GM12878 (cell line): ENCODE results near the gene AUNIP. TPM values are rescaled to one million over a fixed set of nuclear protein-coding genes. Genes with fewer than 3 reads are reported as not detected.

Experiments used
- ATAC-seq: fragments of 200-7000 bp; cut with Tn5 transposase; 3 replicates; pipeline ENCODE4 v1.9.1; 2020; ENCODE audit warnings: mild to moderate bottlenecking, moderate library complexity
- BruUV-seq: library from RNA; stranded (reverse); fragments of 400-500 nt; replicated peaks from 2 replicates; lab custom pipeline; 2021; lab: Mats Ljungman, UMichigan
- CTCF ChIA-PET: fragments of 300-600 bp; sonication (Branson Sonifier 250); formaldehyde crosslinking; extraction: SDS; loops from one replicate; lab custom pipeline; 2021; ENCODE audit warnings: inconsistent platforms; lab: Yijun Ruan, JAX
- POLR2A ChIA-PET: fragments of 350-600 bp; formaldehyde crosslinking; extraction: SDS; loops from one replicate; lab custom pipeline; 2021; ENCODE audit warnings: inconsistent platforms; lab: Charles Lee
- RAD21 ChIA-PET: fragments of 300-600 bp; sonication (Branson Sonifier 250); formaldehyde crosslinking; loops from one replicate; lab custom pipeline; 2023; ENCODE audit warnings: antibody characterized with exemption; ENCODE audit not compliant: unreplicated experiment; lab: Charles Lee
- SMC1A ChIA-PET: fragments of 300-600 bp; sonication (Branson Sonifier 250); formaldehyde crosslinking; loops from one replicate; lab custom pipeline; 2023; ENCODE audit not compliant: unreplicated experiment, uncharacterized antibody; lab: Charles Lee
- DNase-seq: peaks from one replicate; pipeline ENCODE4 v3.0.0-alpha.2; 2011; ENCODE audit warnings: low read depth, low spot score
- FAIRE-seq: peaks from 3 replicates; lab custom pipeline; 2011; peaks lifted over from hg19 to GRCh38; lab: Jason Lieb, UNC
- H2AFZ ChIP-seq: 2 replicates; pipeline ENCODE4 v1.6.0; 2011; ENCODE audit warnings: low read depth, low read length, control low read depth; ENCODE audit not compliant: control insufficient read depth
- H3K27ac ChIP-seq: 2 replicates; pipeline ENCODE4 v1.5.1; 2011; ENCODE audit warnings: control low read depth; ENCODE audit not compliant: control insufficient read depth, insufficient read depth
- H3K27me3 ChIP-seq, 2 experiments: replicated peaks in 1 of 2; 2 replicates each; pipeline versions ENCODE4 v1.6.0 to v1.6.1; 2011; ENCODE audit warnings: low read length in 1 of 2; ENCODE audit not compliant: control insufficient read depth in 2 of 2, insufficient read depth in 2 of 2
- H3K36me3 ChIP-seq, 2 experiments: 2 replicates each; pipeline ENCODE4 v1.5.1; 2011; ENCODE audit warnings: low read length in 1 of 2; ENCODE audit not compliant: control insufficient read depth in 2 of 2, insufficient read depth in 2 of 2
- H3K4me1 ChIP-seq: 2 replicates; pipeline ENCODE4 v1.6.1; 2011; ENCODE audit warnings: mild to moderate bottlenecking, low read length, moderate library complexity, mixed read lengths; ENCODE audit not compliant: control insufficient read depth, insufficient read depth
- H3K4me2 ChIP-seq: 2 replicates; pipeline ENCODE4 v1.6.0; 2011; ENCODE audit warnings: control low read depth; ENCODE audit not compliant: control insufficient read depth, insufficient read depth
- H3K4me3 ChIP-seq: fragments of 200-600 bp; sonication (generic); 2 replicates; pipeline ENCODE4 v1.5.1; 2016
- H3K79me2 ChIP-seq: 2 replicates; pipeline ENCODE4 v1.6.0; 2011; ENCODE audit warnings: low read length; ENCODE audit not compliant: control insufficient read depth, insufficient read depth
- H3K9ac ChIP-seq: 2 replicates; pipeline ENCODE4 v1.8.0; 2011; ENCODE audit warnings: low read length, control low read depth, mixed read lengths; ENCODE audit not compliant: control insufficient read depth, insufficient read depth
- H3K9me3 ChIP-seq: replicated peaks from 3 replicates; pipeline ENCODE4 v1.5.1; 2011; ENCODE audit warnings: mild to moderate bottlenecking, low read length; ENCODE audit not compliant: control insufficient read depth, insufficient read depth
- H4K20me1 ChIP-seq: 2 replicates; pipeline ENCODE4 v1.6.0; 2011; ENCODE audit not compliant: control insufficient read depth, insufficient read depth
- BCL11A ChIP-seq: IDR thresholded peaks from 2 replicates; pipeline ENCODE4 v1.6.1; 2011; ENCODE audit warnings: low read depth, low read length
- BCL3 ChIP-seq: IDR thresholded peaks from 2 replicates; pipeline ENCODE4 v1.6.1; 2011; ENCODE audit warnings: borderline replicate concordance, low read depth, mild to moderate bottlenecking, moderate library complexity, low read length; ENCODE audit not compliant: insufficient read depth, poor library complexity, severe bottlenecking
- BHLHE40 ChIP-seq, 2 experiments: fragments of 450-650 bp in 1 of 2; IDR thresholded peaks; 2 replicates each; pipeline ENCODE4 v1.6.1; 2011 to 2017; ENCODE audit warnings: low read depth in 2 of 2, borderline replicate concordance in 1 of 2, improper control_type of control experiment in 1 of 2, low read length in 1 of 2, mild to moderate bottlenecking in 1 of 2
- EP300 ChIP-seq, 2 experiments: fragments of 150-350 bp in 1 of 2; IDR thresholded peaks; 2 replicates each; pipeline ENCODE4 v1.6.1; 2011 to 2012; ENCODE audit warnings: low read depth in 2 of 2, low read length in 2 of 2, borderline replicate concordance in 1 of 2, improper control_type of control experiment in 1 of 2, inconsistent platforms in 1 of 2; ENCODE audit not compliant: control insufficient read depth in 1 of 2
- GABPA ChIP-seq: IDR thresholded peaks from 2 replicates; pipeline ENCODE4 v1.6.1; 2014; ENCODE audit warnings: antibody characterized with exemption, low read depth, mild to moderate bottlenecking, inconsistent platforms
- RCOR1 ChIP-seq: conservative IDR thresholded peaks from 2 replicates; pipeline ENCODE4 v1.6.1; 2012; ENCODE audit warnings: low read depth, low read length, improper control_type of control experiment
- REST ChIP-seq: IDR thresholded peaks from 2 replicates; pipeline ENCODE4 v1.6.1; 2012; ENCODE audit warnings: mild to moderate bottlenecking, low read depth, low read length
- SRF ChIP-seq, 2 experiments: IDR thresholded peaks; 2 replicates each; pipeline ENCODE4 v1.6.1; 2011; ENCODE audit warnings: low read depth in 2 of 2, low read length in 2 of 2, mild to moderate bottlenecking in 1 of 2, moderate library complexity in 1 of 2
- SUPT20H ChIP-seq: IDR thresholded peaks from 2 replicates; pipeline ENCODE4 v1.6.1; 2011; ENCODE audit warnings: low read depth, mild to moderate bottlenecking, low read length, moderate library complexity, borderline replicate concordance; ENCODE audit not compliant: control insufficient read depth
- TARDBP ChIP-seq: IDR thresholded peaks from 2 replicates; pipeline ENCODE4 v1.6.1; 2016; ENCODE audit warnings: borderline replicate concordance
- TBL1XR1 ChIP-seq: IDR thresholded peaks from 2 replicates; pipeline ENCODE4 v1.6.1; 2012; ENCODE audit warnings: low read depth, low read length, improper control_type of control experiment
- ZNF274 ChIP-seq: IDR thresholded peaks from one replicate; pipeline ENCODE4 v1.8.0; 2011; ENCODE audit not compliant: insufficient read length, insufficient read depth
- WGBS: methylation state at CpG from one replicate; pipeline ENCODE4 v1.1.6; 2016; ENCODE audit warnings: low lambda C conversion rate; ENCODE audit not compliant: insufficient replicate concordance, insufficient coverage; ENCODE audit errors: missing lambda C conversion rate; 5-methylcytosine and 5-hydroxymethylcytosine counted together
- in situ Hi-C: fragments of 300-500 bp; cut with MboI; formaldehyde crosslinking; loops from 9 replicates; pipeline ENCODE4 v1.14.3; 2018; ENCODE audit warnings: mixed read lengths
- intact Hi-C: fragments of 100-400 bp; cut with micrococcal nuclease; formaldehyde crosslinking; loops from one replicate; pipeline ENCODE4 v1.14.2; 2022; ENCODE audit not compliant: unreplicated experiment
- polyA plus RNA-seq, 11 experiments: library from polyadenylated mRNA; depleted of rRNA in 4 of 11; unstranded in 6 of 11; stranded (reverse) in 5 of 11; fragments of >200 nt; fragmentation: Nextera tagmentation in 4 of 11; fragmentation: Illumina TruSeq in 1 of 11; extraction: Ambion mirVana in 4 of 11; extraction: Trizol in 1 of 11; gene quantifications; 1 replicate in 1 of 11; 2 replicates in 10 of 11; pipeline versions ENCODE4 v1.2.1 to v1.2.3, GENCODE V29; 2011 to 2016; ENCODE audit warnings: inconsistent platforms in 2 of 11, missing spikeins in 2 of 11, low read depth in 1 of 11
- total RNA-seq, 4 experiments: library from RNA; depleted of rRNA in 3 of 4; stranded (reverse); fragments of >200 nt in 3 of 4; fragmentation: Illumina TruSeq in 1 of 4; extraction: Trizol in 1 of 4; gene quantifications; 2 replicates each; pipeline versions ENCODE4 v1.2.1 to v1.2.3, GENCODE V29; 2013 to 2021
- TF ChIP-seq, protein P1 (sequence below): fragments of 450-650 bp; IDR thresholded peaks from 2 replicates; pipeline ENCODE4 v1.6.1; 2017; ENCODE audit warnings: borderline replicate concordance
- TF ChIP-seq, protein P2 (sequence below): fragments of 450-650 bp; IDR thresholded peaks from 2 replicates; pipeline ENCODE4 v1.6.1; 2017; ENCODE audit warnings: low read depth, mild to moderate bottlenecking, moderate library complexity

AUNIP gene
- total and polyA plus RNA-seq, 10 of the 15 experiments (the other 5 are each of a cell fraction or from before 2014, with no cell fraction given) = 3.9 to 20.0 (median 12.7) TPM

GRCh38 chr1:25845664-25846063 is 13.6 kb downstream of the AUNIP start:
- Histone ChIP-seq H3K27ac (no peak overlapping the region; the same call in 1 of the 2 replicates), H3K4me2 (no peak overlapping the region), H3K36me3 (no peaks in the 10 kb centered on the region), H3K4me1 (peaks cover 8% of the 10 kb centered on the region; the same call in 1 of the 2 replicates), H2AFZ (no peak overlapping the region), H3K9me3 (no peaks in the 10 kb centered on the region), H3K9ac (no peak overlapping the region), H3K79me2 (peaks cover 2% of the 10 kb centered on the region), H4K20me1 (no peaks in the 10 kb centered on the region), H3K27me3 (no peaks in the 10 kb centered on the region), H3K4me3 (no peak overlapping the region)
- ATAC-seq = no peak
- 75% methylated on average over 5 of the region's 5 CpGs for WGBS
- no peak for FAIRE-seq
- POLR2A ChIA-PET = interaction anchor here (1.0 to 1.8 kb wide), 5 partner anchors 9 to 152 kb away, joined by 3 to 7 read pairs (median 4); partner anchors contain the start of gene PAFAH2
- SMC1A ChIA-PET = interaction anchor here (0.8 to 2.2 kb wide), 8 partner anchors 8 to 151 kb away, joined by 3 to 11 read pairs (median 6); partner anchors contain the start of gene PAFAH2
- CTCF ChIA-PET = interaction anchor here (1.1 to 2.8 kb wide), 6 partner anchors 8 to 152 kb away, joined by 3 to 15 read pairs (median 6); partner anchors contain the start of genes PAFAH2 and STMN1
- in situ Hi-C loops (no loop called here), intact Hi-C loops (no loop called here)
- DNase-seq = no peak
- RAD21 ChIA-PET = interaction anchor here (0.9 to 2.0 kb wide), 3 partner anchors 50 to 430 kb away, joined by 3 to 8 read pairs (median 3); partner anchors contain the start of gene PAFAH2
- BruUV-seq = no TSS peak
- TF ChIP-seq REST (no peak), TARDBP (no peak), EP300 (IDR thresholded peaks at IDR 0.05; ENCODE audit: borderline replicate concordance in 1 of 2, control insufficient read depth in 1 of 2, low read depth in 2 of 2, low read length in 2 of 2) (no peak), BCL11A (no peak), SRF (IDR thresholded peaks at IDR 0.05; ENCODE audit: low read depth in 2 of 2, low read length in 2 of 2) (no peak), SUPT20H (no peak), TBL1XR1 (no peak), GABPA (no peak), RCOR1 (no peak), ZNF274 (no peak), BHLHE40 (IDR thresholded peaks at IDR 0.05; ENCODE audit: borderline replicate concordance in 1 of 2, low read depth in 2 of 2, low read length in 1 of 2) (no peak), BCL3 (no peak)
- TF ChIP-seq, protein P1, sequence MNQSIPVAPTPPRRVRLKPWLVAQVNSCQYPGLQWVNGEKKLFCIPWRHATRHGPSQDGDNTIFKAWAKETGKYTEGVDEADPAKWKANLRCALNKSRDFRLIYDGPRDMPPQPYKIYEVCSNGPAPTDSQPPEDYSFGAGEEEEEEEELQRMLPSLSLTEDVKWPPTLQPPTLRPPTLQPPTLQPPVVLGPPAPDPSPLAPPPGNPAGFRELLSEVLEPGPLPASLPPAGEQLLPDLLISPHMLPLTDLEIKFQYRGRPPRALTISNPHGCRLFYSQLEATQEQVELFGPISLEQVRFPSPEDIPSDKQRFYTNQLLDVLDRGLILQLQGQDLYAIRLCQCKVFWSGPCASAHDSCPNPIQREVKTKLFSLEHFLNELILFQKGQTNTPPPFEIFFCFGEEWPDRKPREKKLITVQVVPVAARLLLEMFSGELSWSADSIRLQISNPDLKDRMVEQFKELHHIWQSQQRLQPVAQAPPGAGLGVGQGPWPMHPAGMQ = no peak
- TF ChIP-seq, protein P2, sequence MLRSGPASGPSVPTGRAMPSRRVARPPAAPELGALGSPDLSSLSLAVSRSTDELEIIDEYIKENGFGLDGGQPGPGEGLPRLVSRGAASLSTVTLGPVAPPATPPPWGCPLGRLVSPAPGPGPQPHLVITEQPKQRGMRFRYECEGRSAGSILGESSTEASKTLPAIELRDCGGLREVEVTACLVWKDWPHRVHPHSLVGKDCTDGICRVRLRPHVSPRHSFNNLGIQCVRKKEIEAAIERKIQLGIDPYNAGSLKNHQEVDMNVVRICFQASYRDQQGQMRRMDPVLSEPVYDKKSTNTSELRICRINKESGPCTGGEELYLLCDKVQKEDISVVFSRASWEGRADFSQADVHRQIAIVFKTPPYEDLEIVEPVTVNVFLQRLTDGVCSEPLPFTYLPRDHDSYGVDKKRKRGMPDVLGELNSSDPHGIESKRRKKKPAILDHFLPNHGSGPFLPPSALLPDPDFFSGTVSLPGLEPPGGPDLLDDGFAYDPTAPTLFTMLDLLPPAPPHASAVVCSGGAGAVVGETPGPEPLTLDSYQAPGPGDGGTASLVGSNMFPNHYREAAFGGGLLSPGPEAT = no peak
